ENCODE results near the gene ZRANB2.

GRCh38 chr1:71041806-71042205 is 39.0 kb downstream of the ZRANB2 start:
- TF ChIP-seq CTCF (IDR thresholded peaks at IDR 0.05) (no peak), POLR2AphosphoS5 (IDR thresholded peaks at IDR 0.05) (no peak)

All from sigmoid colon (tissue), 4 donors.